AG10803 (cell line): Measurements from ENCODE around the gene SDCBP2.

ENCODE experiments used
- DNase-seq: peaks from one replicate; pipeline ENCODE4 v3.0.0; 2010; ENCODE audit warnings: low read depth
- H3K4me3 ChIP-seq: 2 replicates; pipeline ENCODE4 v1.5.1; 2011; ENCODE audit warnings: mild to moderate bottlenecking, low read length, control low read depth
- CTCF ChIP-seq: conservative IDR thresholded peaks from 2 replicates; pipeline ENCODE4 v1.5.1; 2011; ENCODE audit warnings: mild to moderate bottlenecking, low read length, control low read depth, inconsistent platforms

Gene SDCBP2

DNA sequence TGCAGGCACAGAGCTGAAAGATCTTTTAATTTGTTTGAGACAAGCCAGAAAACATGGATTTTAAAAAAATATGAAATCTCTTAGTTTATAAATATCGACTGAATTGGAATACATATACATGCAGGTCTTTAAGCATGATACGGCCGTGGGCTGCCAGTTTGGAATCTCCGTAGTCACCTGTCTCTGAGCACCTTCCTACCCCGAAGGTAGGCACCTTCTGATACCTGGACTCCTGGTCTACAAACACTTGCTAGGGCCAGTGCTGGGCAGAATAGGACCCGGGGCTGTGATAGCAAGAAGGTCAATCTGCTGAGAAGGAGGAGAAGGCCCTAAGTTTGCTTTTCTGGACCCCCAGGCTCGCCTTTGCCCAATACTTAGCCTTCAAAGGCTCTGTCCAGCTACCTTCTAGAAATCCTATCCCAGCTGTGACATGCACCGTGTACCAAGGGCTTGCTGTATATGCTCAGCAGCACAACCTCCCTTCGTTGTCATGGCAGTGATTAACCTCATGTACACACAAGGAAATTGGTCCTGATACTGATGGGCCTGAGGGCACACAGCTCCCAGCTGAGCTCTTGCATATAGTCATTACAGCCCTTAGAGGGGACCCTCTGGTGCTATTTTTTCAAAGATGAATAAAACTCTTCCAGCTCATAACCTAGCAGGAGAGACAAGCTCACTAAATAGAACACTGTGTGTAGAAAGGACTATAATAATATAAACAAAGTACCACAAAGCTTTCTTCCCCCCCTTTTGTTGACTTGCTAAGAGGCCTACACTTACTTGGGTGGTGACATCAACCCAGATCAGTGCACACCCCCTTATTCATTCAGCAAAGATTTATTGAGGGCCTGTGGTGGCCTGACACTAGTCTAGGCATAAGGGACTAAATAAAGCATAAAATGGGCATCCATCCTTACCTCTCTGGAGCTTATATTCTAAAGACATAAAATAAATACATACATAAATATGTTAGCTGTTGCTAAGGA, 45.1 kb downstream of the SDCBP2 start:
- TF ChIP-seq CTCF: no peak
- no peak overlapping the region for H3K4me3 ChIP-seq
- DNase-seq: no peak

DNA sequence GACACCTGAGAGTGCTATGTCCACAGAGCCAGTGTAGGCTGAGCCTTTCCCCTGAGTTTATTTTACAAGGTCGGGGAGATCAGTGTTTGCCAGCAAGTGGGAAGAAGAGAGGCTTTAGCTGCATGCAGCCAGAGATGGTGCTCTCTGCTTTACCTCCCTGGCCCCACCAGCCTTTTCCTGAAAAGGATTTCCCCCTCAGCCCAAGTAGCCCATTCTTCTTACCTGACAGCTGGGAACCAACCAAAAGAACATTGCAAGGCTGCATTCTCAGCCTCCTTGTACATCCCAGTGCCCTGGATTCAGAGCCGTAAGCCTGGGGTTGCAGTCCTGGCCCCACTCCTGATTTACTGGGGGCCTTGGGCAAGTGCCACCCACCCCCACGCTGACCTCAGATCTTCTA, 46.0 kb downstream of the SDCBP2 start:
- TF ChIP-seq CTCF: no peak
- H3K4me3 ChIP-seq: no peak overlapping the region
- no peak for DNase-seq

GRCh38 chr20:1281279-1282057, 47.5 kb downstream of the SDCBP2 start:
- no peak for DNase-seq
- no peak overlapping the region for H3K4me3 ChIP-seq
- no peak for TF ChIP-seq CTCF

GRCh38 chr20:1280195-1281102, 48.5 kb downstream of the SDCBP2 start:
- no peak for DNase-seq
- TF ChIP-seq CTCF: no peak

DNA sequence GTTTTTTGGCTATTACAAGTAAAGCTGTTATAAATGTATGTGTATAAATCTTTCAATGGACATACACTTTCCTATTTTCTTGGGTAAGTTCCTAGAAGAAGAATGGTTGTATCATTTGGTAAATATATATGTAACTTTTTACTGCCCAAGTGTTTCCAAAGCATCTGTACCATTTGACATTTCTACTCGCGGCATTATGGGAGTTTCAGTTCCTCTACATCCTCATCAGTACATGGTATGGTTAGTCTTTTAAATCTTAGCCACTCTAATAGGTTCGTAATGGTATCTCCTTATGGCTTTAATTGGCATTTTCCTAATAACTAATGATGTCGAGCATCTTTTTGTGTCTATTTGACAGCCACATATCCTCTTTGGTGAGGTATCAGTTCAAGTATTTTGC, 49.9 kb downstream of the SDCBP2 start:
- H3K4me3 ChIP-seq: no peak overlapping the region
- no peak for TF ChIP-seq CTCF

More at GRCh38 chr20:1280195-1281102, 48.5 kb downstream of the SDCBP2 start:
- H3K4me3 ChIP-seq: no peak overlapping the region

DNA sequence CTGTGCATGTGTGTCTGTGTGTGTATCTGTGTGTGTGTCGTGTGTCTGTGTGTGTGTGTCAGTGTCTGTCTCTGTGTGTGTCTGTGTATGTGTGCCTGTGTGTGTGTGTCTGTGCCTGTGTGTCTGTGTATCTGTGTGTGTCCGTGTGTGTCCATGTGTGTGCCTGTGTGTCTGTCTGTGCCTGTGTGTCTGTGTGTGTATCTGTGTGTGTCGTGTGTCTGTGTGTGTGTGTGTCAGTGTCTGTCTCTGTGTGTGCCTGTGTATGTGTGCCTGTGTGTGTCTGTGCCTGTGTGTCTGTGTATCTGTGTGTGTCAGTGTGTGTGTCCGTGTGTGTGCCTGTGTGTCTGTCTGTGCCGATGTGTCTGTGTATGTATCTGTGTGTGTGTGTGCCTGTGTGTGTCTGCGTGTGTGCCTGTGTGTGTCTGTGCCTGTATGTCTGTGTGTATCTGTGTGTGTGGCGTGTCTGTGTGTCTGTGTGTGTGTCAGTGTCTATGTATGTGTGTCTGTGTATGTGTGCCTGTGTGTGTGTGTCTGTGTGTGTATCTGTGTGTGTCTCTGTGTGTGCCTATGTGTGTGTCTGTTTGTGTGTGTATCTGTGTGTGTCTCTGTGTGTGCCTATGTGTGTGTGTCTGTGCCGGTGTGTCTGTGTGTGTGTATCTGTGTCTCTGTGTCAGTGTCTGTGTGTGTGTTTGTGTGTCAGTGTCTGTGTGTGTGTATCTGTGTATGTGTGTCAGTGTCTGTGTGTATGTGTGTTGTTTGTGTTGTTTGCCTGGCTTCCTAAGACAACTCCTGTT, 51.2 kb downstream of the SDCBP2 start:
- DNase-seq: no peak
- no peak for TF ChIP-seq CTCF
- H3K4me3 ChIP-seq: no peak overlapping the region

More for the DNA sequence above, 49.9 kb downstream of the SDCBP2 start:
- no peak for DNase-seq
